ENCODE data around the gene NFILZ.
"Not testable (repeated sequence)": the region's sequence is repeated elsewhere in the genome, so short reads cannot be mapped to it uniquely, and the experiment has no call there.

- TF ChIP-seq CTCF (IDR thresholded peaks at IDR 0.05; ENCODE audit: borderline replicate concordance, extremely low read depth, low read length, poor library complexity, severe bottlenecking); EZH2 (IDR thresholded peaks at IDR 0.05; ENCODE audit: borderline replicate concordance, low read depth, low read length, severe bottlenecking): not testable (repeated sequence)
These were observed 13.1 kb upstream of the NFILZ start for GRCh38 chr19:8617325-8617724.

All from DND-41 (cell line).